Stomach (tissue), 4 donors: ENCODE data around the gene ROBO1.

ENCODE experiments used
- EP300 ChIP-seq: sonication (generic); formaldehyde crosslinking; IDR thresholded peaks from one replicate; pipeline ENCODE4 v1.6.1; 2017; ENCODE audit warnings: antibody characterized with exemption
- POLR2A ChIP-seq, 4 donors: fragments of 450-650 bp; IDR thresholded peaks; one replicate each; pipeline ENCODE4 v1.6.1; 2016; ENCODE audit warnings: antibody characterized with exemption in 4 of 4, control low read depth in 2 of 4, mild to moderate bottlenecking in 1 of 4, moderate library complexity in 1 of 4
- POLR2AphosphoS5 ChIP-seq, 3 donors: sonication (generic); formaldehyde crosslinking; IDR thresholded peaks; one replicate each; pipeline ENCODE4 v1.6.1; 2016; ENCODE audit warnings: antibody characterized with exemption in 3 of 3
- TF ChIP-seq, protein P1 (sequence below), 7 experiments: fragments of 450-650 bp in 4 of 7; fragments of 200-600 bp in 3 of 7; sonication (generic) in 3 of 7; IDR thresholded peaks; one replicate each; pipeline ENCODE4 v1.5.1; 2016 to 2019; ENCODE audit warnings: antibody characterized with exemption in 7 of 7, control low read depth in 2 of 7, mild to moderate bottlenecking in 1 of 7

DNA sequence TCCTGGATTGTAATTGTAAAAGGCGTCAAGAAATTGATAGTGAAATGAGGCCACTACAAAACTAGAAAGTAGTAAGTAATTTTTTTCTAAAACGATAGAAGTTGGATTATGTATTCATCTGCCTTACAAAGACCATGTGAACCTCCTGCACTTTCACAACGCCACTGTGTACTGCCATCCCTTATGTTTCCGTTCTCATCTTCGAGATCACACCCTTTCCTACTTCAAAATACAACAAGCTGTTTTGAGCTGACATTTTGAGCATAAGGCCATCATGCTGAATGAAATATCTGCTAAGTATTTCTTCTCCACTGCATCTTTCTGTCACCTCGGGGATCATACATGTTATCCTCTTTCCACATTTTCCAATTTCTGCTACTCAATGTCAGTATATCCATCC, 885.5 kb downstream of the ROBO1 start:
- TF ChIP-seq POLR2AphosphoS5 (IDR thresholded peaks at IDR 0.05) (no peak), POLR2A (IDR thresholded peaks at IDR 0.05) (no peak), EP300 (no peak)
- TF ChIP-seq, protein P1, sequence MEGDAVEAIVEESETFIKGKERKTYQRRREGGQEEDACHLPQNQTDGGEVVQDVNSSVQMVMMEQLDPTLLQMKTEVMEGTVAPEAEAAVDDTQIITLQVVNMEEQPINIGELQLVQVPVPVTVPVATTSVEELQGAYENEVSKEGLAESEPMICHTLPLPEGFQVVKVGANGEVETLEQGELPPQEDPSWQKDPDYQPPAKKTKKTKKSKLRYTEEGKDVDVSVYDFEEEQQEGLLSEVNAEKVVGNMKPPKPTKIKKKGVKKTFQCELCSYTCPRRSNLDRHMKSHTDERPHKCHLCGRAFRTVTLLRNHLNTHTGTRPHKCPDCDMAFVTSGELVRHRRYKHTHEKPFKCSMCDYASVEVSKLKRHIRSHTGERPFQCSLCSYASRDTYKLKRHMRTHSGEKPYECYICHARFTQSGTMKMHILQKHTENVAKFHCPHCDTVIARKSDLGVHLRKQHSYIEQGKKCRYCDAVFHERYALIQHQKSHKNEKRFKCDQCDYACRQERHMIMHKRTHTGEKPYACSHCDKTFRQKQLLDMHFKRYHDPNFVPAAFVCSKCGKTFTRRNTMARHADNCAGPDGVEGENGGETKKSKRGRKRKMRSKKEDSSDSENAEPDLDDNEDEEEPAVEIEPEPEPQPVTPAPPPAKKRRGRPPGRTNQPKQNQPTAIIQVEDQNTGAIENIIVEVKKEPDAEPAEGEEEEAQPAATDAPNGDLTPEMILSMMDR (IDR thresholded peaks at IDR 0.05) = no peak
